GM12801 (cell line): ENCODE data around the gene CCNC.

Source experiments
- CTCF ChIP-seq: IDR thresholded peaks from one replicate; pipeline ENCODE4 v1.5.1; 2011; ENCODE audit warnings: control low read depth; ENCODE audit not compliant: insufficient read length; ENCODE audit errors: extremely low read depth

Gene CCNC

GRCh38 chr6:99605074-99605734 lies 36.7 kb upstream of the CCNC start:
- TF ChIP-seq CTCF: no peak

DNA sequence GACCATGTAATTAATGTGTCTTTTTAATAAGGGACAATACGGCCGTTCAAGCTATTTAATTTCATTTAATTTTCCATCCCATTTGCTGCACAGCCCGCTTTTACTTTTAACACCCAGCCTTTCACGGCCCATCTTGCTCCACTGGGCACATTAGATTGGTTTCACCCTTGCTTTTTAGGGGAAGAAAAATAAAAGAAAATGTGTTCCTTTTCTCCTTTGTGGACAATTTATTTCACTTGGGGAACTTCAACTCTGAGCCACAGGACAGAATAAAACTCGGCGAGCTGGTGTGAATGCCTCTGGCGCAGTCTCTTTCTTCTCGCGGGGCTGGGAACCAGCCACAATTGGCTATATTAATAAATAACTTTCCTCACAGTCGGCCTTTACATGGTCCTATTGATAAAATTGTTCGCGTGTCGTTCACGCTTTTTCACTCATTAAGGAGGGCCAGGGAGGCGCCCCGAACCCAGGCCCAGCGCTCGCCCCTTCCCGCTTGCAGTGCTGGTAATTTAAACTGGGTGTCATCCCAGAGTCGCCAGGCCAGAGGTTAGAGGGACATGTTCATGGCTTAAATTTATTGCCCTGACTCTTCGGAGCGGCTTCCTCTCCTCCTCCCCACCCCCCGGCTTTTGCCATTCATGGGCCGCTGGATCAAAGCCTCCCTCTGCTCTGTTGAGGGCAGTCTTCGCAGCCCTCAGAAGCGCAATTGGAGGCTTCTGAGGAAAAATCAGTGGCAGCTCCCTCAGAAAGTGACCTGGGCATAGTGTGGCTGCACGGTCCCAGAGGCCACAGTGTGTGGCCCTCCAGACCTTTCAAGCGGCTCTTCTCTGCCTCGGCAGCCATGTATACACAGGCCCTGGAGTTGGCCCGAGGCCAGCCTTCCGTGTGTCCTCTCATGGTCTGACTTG lies 36.0 kb upstream of the CCNC start:
- TF ChIP-seq CTCF: no peak

- no peak for TF ChIP-seq CTCF
Measured at GRCh38 chr6:99603421-99604165, 35.1 kb upstream of the CCNC start.

- no peak for TF ChIP-seq CTCF
Measured at GRCh38 chr6:99602520-99603420, 34.3 kb upstream of the CCNC start.

DNA sequence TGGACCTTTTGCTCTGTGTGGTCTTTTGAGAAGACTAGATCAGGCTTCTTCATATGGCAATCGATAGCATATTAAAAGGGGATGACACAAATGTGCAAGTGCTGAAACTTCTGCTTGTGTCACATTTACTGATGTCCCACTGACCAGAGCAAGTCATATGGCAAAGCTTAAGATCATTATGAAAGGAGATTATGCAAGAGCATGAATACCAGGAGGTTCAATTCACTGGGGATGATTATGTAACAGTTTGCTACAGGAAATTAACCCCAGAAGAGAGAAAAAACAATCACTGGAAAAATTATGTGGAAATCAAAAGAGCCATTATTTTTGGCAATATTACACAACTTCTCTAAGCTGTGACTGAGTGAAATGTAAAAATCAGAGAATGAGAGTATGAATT lies 24.4 kb upstream of the CCNC start:
- no peak for TF ChIP-seq CTCF

- TF ChIP-seq CTCF: no peak
Measured at GRCh38 chr6:99591673-99592364, 23.4 kb upstream of the CCNC start.
